A673 (cell line): Measurements from ENCODE around the gene CEP112.

Experiments
- EZH2 ChIP-seq: fragments of 200-600 bp; sonication (generic); IDR thresholded peaks from 2 replicates; pipeline ENCODE4 v1.6.1; 2017; ENCODE audit warnings: borderline replicate concordance, low read depth, mild to moderate bottlenecking, mixed read lengths, antibody characterized with exemption, low read length; ENCODE audit not compliant: poor library complexity, severe bottlenecking
- TF ChIP-seq, protein P1 (sequence below): fragments of 300-800, 200-600 bp; sonication (generic); conservative IDR thresholded peaks from 2 replicates; pipeline ENCODE4 v1.5.1; 2017; ENCODE audit warnings: low read depth, mild to moderate bottlenecking, antibody characterized with exemption, low read length, moderate library complexity, mixed read lengths

DNA sequence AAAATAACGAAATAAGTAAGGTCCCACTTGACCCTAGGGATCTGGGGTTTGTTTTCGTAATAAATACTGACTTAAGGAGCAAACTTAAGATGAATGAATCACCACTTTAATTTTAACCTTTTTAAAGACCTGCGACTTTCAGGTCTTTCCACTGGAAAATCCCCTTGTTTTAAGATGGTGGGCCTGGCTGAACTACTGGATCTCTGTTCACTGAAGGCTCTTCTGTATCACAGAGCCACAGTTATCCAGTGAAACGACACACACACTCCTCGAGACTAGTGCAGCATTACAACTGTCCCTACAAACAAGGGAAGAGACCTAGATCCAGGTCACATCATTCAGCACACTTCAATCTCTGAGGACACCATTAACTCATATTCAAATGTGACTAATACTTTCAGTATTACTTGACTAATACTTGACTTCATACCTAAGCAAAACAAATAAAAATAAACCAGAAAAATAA lies 299.0 kb downstream of the CEP112 start:
- TF ChIP-seq, protein P1, sequence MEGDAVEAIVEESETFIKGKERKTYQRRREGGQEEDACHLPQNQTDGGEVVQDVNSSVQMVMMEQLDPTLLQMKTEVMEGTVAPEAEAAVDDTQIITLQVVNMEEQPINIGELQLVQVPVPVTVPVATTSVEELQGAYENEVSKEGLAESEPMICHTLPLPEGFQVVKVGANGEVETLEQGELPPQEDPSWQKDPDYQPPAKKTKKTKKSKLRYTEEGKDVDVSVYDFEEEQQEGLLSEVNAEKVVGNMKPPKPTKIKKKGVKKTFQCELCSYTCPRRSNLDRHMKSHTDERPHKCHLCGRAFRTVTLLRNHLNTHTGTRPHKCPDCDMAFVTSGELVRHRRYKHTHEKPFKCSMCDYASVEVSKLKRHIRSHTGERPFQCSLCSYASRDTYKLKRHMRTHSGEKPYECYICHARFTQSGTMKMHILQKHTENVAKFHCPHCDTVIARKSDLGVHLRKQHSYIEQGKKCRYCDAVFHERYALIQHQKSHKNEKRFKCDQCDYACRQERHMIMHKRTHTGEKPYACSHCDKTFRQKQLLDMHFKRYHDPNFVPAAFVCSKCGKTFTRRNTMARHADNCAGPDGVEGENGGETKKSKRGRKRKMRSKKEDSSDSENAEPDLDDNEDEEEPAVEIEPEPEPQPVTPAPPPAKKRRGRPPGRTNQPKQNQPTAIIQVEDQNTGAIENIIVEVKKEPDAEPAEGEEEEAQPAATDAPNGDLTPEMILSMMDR, result no peak
- TF ChIP-seq EZH2, result no peak
